ENCODE measurements around the gene LRP11.
"Not testable (repeated sequence)": the region's sequence is repeated elsewhere in the genome, so short reads cannot be mapped to it uniquely, and the experiment has no call there.

LRP11 gene

GRCh38 chr6:149863698-149864577, at the start of gene LRP11:
TSS of gene LRP11 (minus strand) at chr6:149864359. CDS start at chr6:149864020, 339 bp downstream.
- in situ Hi-C loops (cut with MboI; ENCODE audit: low sequenced_read_pairs): no loop called here

- in situ Hi-C loops (cut with MboI; ENCODE audit: low sequenced_read_pairs): no loop called here
These were observed 49.5 kb upstream of the LRP11 start for GRCh38 chr6:149913540-149914240.

- in situ Hi-C loops (cut with MboI; ENCODE audit: low sequenced_read_pairs): no loop called here
These were observed 48.9 kb upstream of the LRP11 start for GRCh38 chr6:149913085-149913484.

- in situ Hi-C loops (cut with MboI; ENCODE audit: low sequenced_read_pairs): not testable (repeated sequence)
These were observed 48.5 kb upstream of the LRP11 start for GRCh38 chr6:149912680-149913079.

- in situ Hi-C loops (cut with MboI; ENCODE audit: low sequenced_read_pairs): no loop called here
These were observed 46.6 kb upstream of the LRP11 start for GRCh38 chr6:149910721-149911151.

- in situ Hi-C loops (cut with MboI; ENCODE audit: low sequenced_read_pairs): no loop called here
These were observed 45.7 kb upstream of the LRP11 start for GRCh38 chr6:149909701-149910470.

GRCh38 chr6:149908480-149908879, 44.3 kb upstream of the LRP11 start:
- in situ Hi-C loops (cut with MboI; ENCODE audit: low sequenced_read_pairs): not testable (repeated sequence)

- in situ Hi-C loops (cut with MboI; ENCODE audit: low sequenced_read_pairs): no loop called here
These were observed 43.2 kb upstream of the LRP11 start for GRCh38 chr6:149907317-149907716.

GRCh38 chr6:149906405-149906804, 42.2 kb upstream of the LRP11 start:
- in situ Hi-C loops (cut with MboI; ENCODE audit: low sequenced_read_pairs): no loop called here

GRCh38 chr6:149905911-149906371, 41.8 kb upstream of the LRP11 start:
- in situ Hi-C loops (cut with MboI; ENCODE audit: low sequenced_read_pairs): no loop called here

GRCh38 chr6:149905371-149905910, 41.3 kb upstream of the LRP11 start:
- in situ Hi-C loops (cut with MboI; ENCODE audit: low sequenced_read_pairs): no loop called here

GRCh38 chr6:149904661-149905370, 40.7 kb upstream of the LRP11 start:
- in situ Hi-C loops (cut with MboI; ENCODE audit: low sequenced_read_pairs): no loop called here

GRCh38 chr6:149903938-149904611, 39.9 kb upstream of the LRP11 start:
- in situ Hi-C loops (cut with MboI; ENCODE audit: low sequenced_read_pairs): no loop called here

GRCh38 chr6:149901444-149902140, 37.4 kb upstream of the LRP11 start:
- in situ Hi-C loops (cut with MboI; ENCODE audit: low sequenced_read_pairs): no loop called here

- in situ Hi-C loops (cut with MboI; ENCODE audit: low sequenced_read_pairs): no loop called here
These were observed 36.7 kb upstream of the LRP11 start for GRCh38 chr6:149900620-149901443.

- in situ Hi-C loops (cut with MboI; ENCODE audit: low sequenced_read_pairs): no loop called here
These were observed 35.9 kb upstream of the LRP11 start for GRCh38 chr6:149899926-149900619.

GRCh38 chr6:149899486-149899885, 35.3 kb upstream of the LRP11 start:
- in situ Hi-C loops (cut with MboI; ENCODE audit: low sequenced_read_pairs): no loop called here

GRCh38 chr6:149898966-149899365, 34.8 kb upstream of the LRP11 start:
- in situ Hi-C loops (cut with MboI; ENCODE audit: low sequenced_read_pairs): no loop called here

Data from HL-60/S4 treated with phorbol 12-myristate 13-acetate at 8.2 ng/mL for 4 days and 3 days (cell line).